H9 (cell line): ENCODE measurements around the gene TEX54. TPM values are rescaled to one million over a fixed set of nuclear protein-coding genes. Genes with fewer than 3 reads are reported as not detected.

Experiments
- DNase-seq: peaks from one replicate; pipeline ENCODE4 v3.0.0-alpha.2; 2017
- H2AFZ ChIP-seq: one replicate; pipeline ENCODE4 v1.6.1; 2013; ENCODE audit warnings: mild to moderate bottlenecking, low read length, control low read depth, moderate library complexity
- H2AK5ac ChIP-seq: 2 replicates; pipeline ENCODE4 v1.6.1; 2013; ENCODE audit warnings: low read length, control low read depth, mixed read lengths; ENCODE audit not compliant: insufficient read length
- H2BK120ac ChIP-seq: one replicate; pipeline ENCODE4 v1.6.1; 2013; ENCODE audit warnings: low read depth, mild to moderate bottlenecking, low read length, control low read depth, inconsistent platforms; ENCODE audit not compliant: poor library complexity, severe bottlenecking
- H2BK12ac ChIP-seq: 2 replicates; pipeline ENCODE4 v1.6.1; 2013; ENCODE audit warnings: low read length, control low read depth, mixed read lengths, low read depth; ENCODE audit not compliant: insufficient read length
- H2BK15ac ChIP-seq: 2 replicates; pipeline ENCODE4 v1.6.1; 2013; ENCODE audit warnings: low read depth, low read length, control low read depth
- H2BK20ac ChIP-seq: one replicate; pipeline ENCODE4 v1.6.1; 2013; ENCODE audit warnings: low read depth, mild to moderate bottlenecking, low read length, control low read depth, inconsistent platforms; ENCODE audit not compliant: poor library complexity, severe bottlenecking
- H2BK5ac ChIP-seq: 2 replicates; pipeline ENCODE4 v1.6.1; 2013; ENCODE audit warnings: low read length, control low read depth, mixed read lengths; ENCODE audit not compliant: insufficient read length
- H3K14ac ChIP-seq: 2 replicates; pipeline ENCODE4 v1.6.1; 2013; ENCODE audit warnings: low read length, control low read depth; ENCODE audit not compliant: insufficient read depth
- H3K18ac ChIP-seq: 2 replicates; pipeline ENCODE4 v1.6.1; 2013; ENCODE audit warnings: low read depth, mild to moderate bottlenecking, mixed read lengths, low read length, control low read depth; ENCODE audit not compliant: insufficient read length
- H3K23ac ChIP-seq: 2 replicates; pipeline ENCODE4 v1.6.1; 2013; ENCODE audit warnings: low read length, control low read depth, mixed read lengths, low read depth; ENCODE audit not compliant: insufficient read length
- H3K23me2 ChIP-seq: 2 replicates; pipeline ENCODE4 v1.6.1; 2013; ENCODE audit warnings: low read depth, mild to moderate bottlenecking, mixed read lengths, low read length, control low read depth; ENCODE audit not compliant: insufficient read length, poor library complexity, severe bottlenecking
- H3K27ac ChIP-seq: 2 replicates; pipeline ENCODE4 v1.5.1; 2013; ENCODE audit warnings: low read length, control low read depth, mixed read lengths, low read depth; ENCODE audit not compliant: insufficient read length
- H3K27me3 ChIP-seq: 2 replicates; pipeline ENCODE4 v1.6.1; 2013; ENCODE audit warnings: low read length, control low read depth, inconsistent platforms; ENCODE audit not compliant: insufficient read depth
- H3K4ac ChIP-seq: 2 replicates; pipeline ENCODE4 v1.6.1; 2013; ENCODE audit warnings: low read depth, mild to moderate bottlenecking, control low read depth, inconsistent platforms, low read length, moderate library complexity
- H3K4me1 ChIP-seq: 2 replicates; pipeline ENCODE4 v1.6.1; 2013; ENCODE audit warnings: low read length, control low read depth, inconsistent platforms; ENCODE audit not compliant: insufficient read depth
- H3K4me2 ChIP-seq: 2 replicates; pipeline ENCODE4 v1.6.1; 2013; ENCODE audit warnings: low read length, control low read depth, mixed read lengths; ENCODE audit not compliant: insufficient read length, insufficient read depth
- H3K56ac ChIP-seq: 2 replicates; pipeline ENCODE4 v1.6.1; 2013; ENCODE audit warnings: low read depth, mild to moderate bottlenecking, mixed read lengths, low read length, control low read depth; ENCODE audit not compliant: insufficient read length
- H3K79me1 ChIP-seq: 2 replicates; pipeline ENCODE4 v1.6.1; 2013; ENCODE audit warnings: low read depth, mild to moderate bottlenecking, moderate library complexity, low read length, control low read depth, inconsistent platforms; ENCODE audit not compliant: insufficient read depth, poor library complexity, severe bottlenecking
- H3K79me2 ChIP-seq: 2 replicates; pipeline ENCODE4 v1.6.1; 2013; ENCODE audit warnings: low read length, control low read depth, inconsistent platforms; ENCODE audit not compliant: insufficient read depth
- H3K9ac ChIP-seq: 2 replicates; pipeline ENCODE4 v1.6.1; 2013; ENCODE audit warnings: low read length, control low read depth, mixed read lengths; ENCODE audit not compliant: insufficient read length; ENCODE audit errors: extremely low read depth
- H3K9me3 ChIP-seq: one replicate; pipeline ENCODE4 v1.6.1; 2013; ENCODE audit warnings: low read depth, low read length, inconsistent platforms; ENCODE audit not compliant: control insufficient read depth
- H3T11ph ChIP-seq: one replicate; pipeline ENCODE4 v1.6.1; 2013; ENCODE audit warnings: mild to moderate bottlenecking, low read length, control low read depth, inconsistent platforms
- H4K20me1 ChIP-seq: one replicate; pipeline ENCODE4 v1.6.1; 2013; ENCODE audit not compliant: control insufficient read depth, insufficient read length, insufficient read depth
- H4K5ac ChIP-seq: 2 replicates; pipeline ENCODE4 v1.6.1; 2013; ENCODE audit warnings: low read depth, mild to moderate bottlenecking, mixed read lengths, low read length, control low read depth; ENCODE audit not compliant: insufficient read length
- H4K8ac ChIP-seq: replicated peaks from 2 replicates; pipeline ENCODE4 v1.6.1; 2013; ENCODE audit warnings: low read length, control low read depth, mixed read lengths, low read depth; ENCODE audit not compliant: insufficient read length
- H4K91ac ChIP-seq: 2 replicates; pipeline ENCODE4 v1.6.1; 2013; ENCODE audit warnings: low read depth, mild to moderate bottlenecking, moderate library complexity, mixed read lengths, low read length, control low read depth; ENCODE audit not compliant: insufficient read length
- H3K27ac Mint-ChIP-seq, 3 experiments: 2 replicates in 2 of 3; 3 replicates in 1 of 3; pipeline ENCODE4 v1.8.0; 2020 to 2021; ENCODE audit warnings: mixed read lengths in 3 of 3, mild to moderate bottlenecking in 1 of 3, moderate library complexity in 1 of 3
- H3K27me3 Mint-ChIP-seq: 2 replicates; pipeline ENCODE4 v1.8.0; 2021; ENCODE audit warnings: low read depth, mild to moderate bottlenecking, moderate library complexity, mixed read lengths
- H3K36me3 Mint-ChIP-seq, 3 experiments: 2 replicates in 2 of 3; 3 replicates in 1 of 3; pipeline ENCODE4 v1.8.0; 2020 to 2021; ENCODE audit warnings: low read depth in 3 of 3, mixed read lengths in 3 of 3; ENCODE audit not compliant: insufficient read depth in 1 of 3
- H3K4me1 Mint-ChIP-seq, 2 experiments: 2 replicates each; pipeline ENCODE4 v1.8.0; 2020; ENCODE audit warnings: mixed read lengths in 2 of 2
- H3K4me3 Mint-ChIP-seq, 2 experiments: 2 replicates in 1 of 2; 3 replicates in 1 of 2; pipeline ENCODE4 v1.8.0; 2020 to 2021; ENCODE audit warnings: mild to moderate bottlenecking in 2 of 2, mixed read lengths in 2 of 2, moderate library complexity in 1 of 2
- H3K9me3 Mint-ChIP-seq, 2 experiments: 2 replicates in 1 of 2; 3 replicates in 1 of 2; pipeline ENCODE4 v1.8.0; 2020; ENCODE audit warnings: mild to moderate bottlenecking in 2 of 2, mixed read lengths in 2 of 2, moderate library complexity in 1 of 2
- WGBS: extraction: QIAGEN DNeasy Blood & Tissue Kit; methylation state at CpG from one replicate; pipeline ENCODE4 v1.1.7; 2013; ENCODE audit warnings: missing lambda C conversion rate, low lambda C conversion rate, mixed read lengths; ENCODE audit not compliant: insufficient read length; ENCODE audit errors: extremely low coverage; 5-methylcytosine and 5-hydroxymethylcytosine counted together
- total RNA-seq: library from RNA; stranded (reverse); gene quantifications from 2 replicates; pipeline ENCODE4 v1.2.1, GENCODE V29; 2021
- TF ChIP-seq, protein P1 (sequence below): fragments of 200-600 bp; sonication (generic); conservative IDR thresholded peaks from 3 replicates; pipeline ENCODE4 v1.8.0; 2021; ENCODE audit warnings: antibody characterized with exemption, mild to moderate bottlenecking

The TEX54 gene
- total RNA-seq, 1 experiment from 2014 or later, result 1.2 TPM

DNA sequence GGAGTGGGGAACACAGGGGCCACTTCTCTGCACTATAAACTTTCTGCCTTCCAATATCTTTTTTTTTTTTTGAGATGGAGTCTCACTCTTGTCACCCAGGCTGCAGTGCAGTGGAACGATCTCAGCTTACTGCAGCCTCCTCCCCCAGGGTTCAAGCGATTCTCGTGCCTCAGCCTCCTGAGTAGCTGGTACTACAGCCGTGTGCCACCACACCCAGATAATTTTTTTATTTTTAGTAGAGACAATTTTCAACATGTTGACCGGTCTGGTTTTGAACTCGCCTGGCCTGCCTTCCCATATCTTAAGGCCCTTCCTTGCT lies 49.7 kb upstream of the TEX54 start:
- Histone ChIP-seq H4K20me1 (no peaks in the 10 kb centered on the region), H3K23me2 (peaks cover 15% of the 10 kb centered on the region), H2AK5ac (no peak overlapping the region), H2BK12ac (no peak overlapping the region), H3K18ac (no peak overlapping the region), H3K9ac (peak overlapping the region; percentile 5), H3K9me3 (no peaks in the 10 kb centered on the region), H3K27ac (peak overlapping the region; percentile 22), H2BK120ac (peak overlapping the region; percentile 16), H3K79me1 (no peaks in the 10 kb centered on the region), H3T11ph (no peak overlapping the region), H2AFZ (no peak overlapping the region), H3K4ac (no peak overlapping the region; the same call in 1 of the 2 replicates), H3K27me3 (no peaks in the 10 kb centered on the region), H3K4me1 (no peaks in the 10 kb centered on the region; the same call in 1 of the 2 replicates), H3K79me2 (peaks cover 4% of the 10 kb centered on the region; the same call in 1 of the 2 replicates), H2BK20ac (no peak overlapping the region), H3K14ac (no peak overlapping the region), H2BK5ac (no peak overlapping the region), H3K56ac (no peak overlapping the region), H3K23ac (no peak overlapping the region), H2BK15ac (no peak overlapping the region), H3K4me2 (peak overlapping the region; percentile 41), H4K8ac (no peak overlapping the region), H4K91ac (no peak overlapping the region), H4K5ac (no peak overlapping the region)
- DNase-seq, result no peak
- Mint-ChIP-seq H3K36me3 (peaks cover 69 to 87% (median 85%) of the 10 kb centered on the region in 3 experiments), H3K4me3 (peak overlapping the region; percentile 99 to 100), H3K9me3 (peaks cover 2 to 3% of the 10 kb centered on the region in 2 experiments; a peak in 3 of 5 replicates), H3K27ac (peak overlapping the region; percentile 100), H3K27me3 (peaks cover 5% of the 10 kb centered on the region), H3K4me1 (peaks cover 43 to 55% of the 10 kb centered on the region in 2 experiments)
- TF ChIP-seq, protein P1, sequence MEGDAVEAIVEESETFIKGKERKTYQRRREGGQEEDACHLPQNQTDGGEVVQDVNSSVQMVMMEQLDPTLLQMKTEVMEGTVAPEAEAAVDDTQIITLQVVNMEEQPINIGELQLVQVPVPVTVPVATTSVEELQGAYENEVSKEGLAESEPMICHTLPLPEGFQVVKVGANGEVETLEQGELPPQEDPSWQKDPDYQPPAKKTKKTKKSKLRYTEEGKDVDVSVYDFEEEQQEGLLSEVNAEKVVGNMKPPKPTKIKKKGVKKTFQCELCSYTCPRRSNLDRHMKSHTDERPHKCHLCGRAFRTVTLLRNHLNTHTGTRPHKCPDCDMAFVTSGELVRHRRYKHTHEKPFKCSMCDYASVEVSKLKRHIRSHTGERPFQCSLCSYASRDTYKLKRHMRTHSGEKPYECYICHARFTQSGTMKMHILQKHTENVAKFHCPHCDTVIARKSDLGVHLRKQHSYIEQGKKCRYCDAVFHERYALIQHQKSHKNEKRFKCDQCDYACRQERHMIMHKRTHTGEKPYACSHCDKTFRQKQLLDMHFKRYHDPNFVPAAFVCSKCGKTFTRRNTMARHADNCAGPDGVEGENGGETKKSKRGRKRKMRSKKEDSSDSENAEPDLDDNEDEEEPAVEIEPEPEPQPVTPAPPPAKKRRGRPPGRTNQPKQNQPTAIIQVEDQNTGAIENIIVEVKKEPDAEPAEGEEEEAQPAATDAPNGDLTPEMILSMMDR, result no peak
- WGBS, result no CpG with 5 or more reads among the region's 6 CpGs
